HG02970 (cell line): ENCODE measurements around the gene BLTP3B.

Experiments used
- ATAC-seq: cut with Tn5 transposase; IDR thresholded peaks from one replicate; pipeline ENCODE4 v1.9.1; 2021; ENCODE audit warnings: mild to moderate bottlenecking, moderate library complexity, moderate number of reproducible peaks; ENCODE audit not compliant: unreplicated experiment, low FRiP score

BLTP3B gene

DNA sequence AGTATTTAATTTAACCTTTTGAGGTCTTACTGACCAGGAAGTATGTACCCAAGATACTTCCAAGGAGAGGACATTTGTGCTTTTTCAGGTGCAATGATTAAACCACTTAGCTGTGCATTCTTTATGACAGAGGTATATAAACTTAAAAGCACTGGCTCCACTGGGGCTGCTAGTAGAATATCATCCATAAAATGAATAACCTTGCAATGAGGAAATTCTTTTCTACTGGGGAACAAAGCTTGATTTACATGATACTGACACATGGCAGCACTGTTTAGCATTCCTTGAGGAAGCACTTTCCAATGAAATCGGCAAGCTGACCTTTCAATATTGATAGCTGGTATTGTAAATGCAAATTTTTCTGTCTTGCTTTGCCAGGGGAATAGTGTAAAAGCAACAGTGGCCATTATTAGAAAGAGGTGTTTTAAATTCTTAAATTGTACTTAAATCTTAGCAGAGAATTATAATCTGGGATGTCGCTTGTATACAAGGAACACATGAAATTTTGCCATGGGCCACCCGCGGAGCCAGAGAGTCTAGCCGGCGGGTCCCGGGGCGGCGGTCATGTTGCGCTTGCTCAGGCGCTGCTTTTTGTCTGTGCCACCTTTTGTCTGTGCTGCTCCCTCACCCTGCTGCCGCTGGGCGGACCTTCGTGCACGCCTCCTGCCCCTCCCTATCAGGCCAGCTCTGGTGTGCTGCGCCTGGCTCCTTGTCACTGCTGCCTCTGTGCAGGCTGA lies 20.9 kb upstream of the BLTP3B start:
- peak; percentile 98 for ATAC-seq

DNA sequence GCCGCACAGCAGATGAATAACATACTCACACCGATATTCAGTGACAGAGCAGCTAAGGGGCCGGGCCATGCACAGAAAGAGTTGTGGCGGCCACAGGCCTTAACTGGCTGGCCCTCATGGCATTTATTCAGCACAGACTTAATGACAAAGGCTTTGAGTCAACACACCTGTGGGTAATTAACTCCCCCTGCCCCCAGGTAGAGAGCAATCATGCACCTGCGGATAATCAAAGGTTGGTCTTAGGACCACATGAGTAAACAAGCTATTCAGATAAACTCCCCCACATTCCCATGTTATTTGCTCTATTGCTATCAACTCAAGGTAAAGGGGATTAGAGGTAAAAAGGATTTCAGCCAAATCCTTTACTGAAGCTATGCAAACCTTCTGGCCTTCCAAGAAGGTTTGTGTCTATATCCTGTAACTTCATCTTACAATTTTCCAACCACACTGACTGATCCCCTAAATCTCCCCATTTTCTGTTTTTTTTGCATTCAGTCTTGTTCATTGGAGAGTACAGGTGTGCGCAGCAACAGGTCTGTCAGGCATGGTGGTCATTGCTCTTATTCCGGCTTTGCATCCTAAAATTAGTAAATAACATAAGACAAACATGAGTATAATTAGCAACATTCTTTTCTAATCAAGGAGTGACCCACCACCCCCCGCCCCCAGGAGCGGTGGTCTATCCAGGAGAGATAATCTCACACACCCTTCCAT lies 16.9 kb upstream of the BLTP3B start:
- no peak for ATAC-seq

DNA sequence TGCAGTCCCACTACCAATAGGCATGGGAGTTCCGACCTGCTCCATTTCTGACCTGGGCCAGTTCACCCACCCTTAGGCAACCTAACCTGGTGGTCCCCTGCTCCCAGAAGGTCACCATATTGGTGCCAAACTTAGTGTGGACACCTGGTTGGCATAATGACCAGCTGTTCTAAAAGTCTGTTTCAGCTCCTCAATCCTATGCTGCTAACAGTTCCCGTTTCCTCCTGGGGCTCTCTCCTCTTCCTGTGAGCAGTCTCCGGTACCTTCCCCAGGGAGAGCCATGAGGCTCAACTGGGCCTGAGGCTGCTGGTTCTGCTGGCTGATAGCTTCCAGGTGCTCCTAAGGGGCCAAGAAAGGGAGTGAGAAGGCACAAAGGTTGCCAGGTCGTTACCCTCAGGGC lies 15.9 kb upstream of the BLTP3B start:
- no peak for ATAC-seq

DNA sequence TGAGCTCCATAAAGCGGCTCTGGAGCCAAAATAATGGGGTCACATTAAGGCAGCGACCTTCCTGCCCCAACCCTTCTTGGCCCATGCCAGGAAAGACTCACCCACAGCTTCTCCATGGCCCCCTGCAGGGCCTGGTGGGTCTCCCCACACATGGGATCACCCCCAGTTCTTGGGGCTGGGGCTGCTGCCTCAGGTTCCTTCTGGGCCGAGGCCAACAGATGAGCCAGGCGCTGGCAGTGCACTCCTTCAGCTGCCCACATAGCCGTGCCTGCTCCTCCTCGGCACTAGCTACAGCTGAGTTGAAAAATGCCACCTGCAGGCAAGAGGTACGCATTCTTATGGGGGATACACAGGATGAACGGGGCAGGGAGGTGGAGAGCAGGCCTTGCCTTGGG lies 14.8 kb upstream of the BLTP3B start:
- ATAC-seq, result no peak

DNA sequence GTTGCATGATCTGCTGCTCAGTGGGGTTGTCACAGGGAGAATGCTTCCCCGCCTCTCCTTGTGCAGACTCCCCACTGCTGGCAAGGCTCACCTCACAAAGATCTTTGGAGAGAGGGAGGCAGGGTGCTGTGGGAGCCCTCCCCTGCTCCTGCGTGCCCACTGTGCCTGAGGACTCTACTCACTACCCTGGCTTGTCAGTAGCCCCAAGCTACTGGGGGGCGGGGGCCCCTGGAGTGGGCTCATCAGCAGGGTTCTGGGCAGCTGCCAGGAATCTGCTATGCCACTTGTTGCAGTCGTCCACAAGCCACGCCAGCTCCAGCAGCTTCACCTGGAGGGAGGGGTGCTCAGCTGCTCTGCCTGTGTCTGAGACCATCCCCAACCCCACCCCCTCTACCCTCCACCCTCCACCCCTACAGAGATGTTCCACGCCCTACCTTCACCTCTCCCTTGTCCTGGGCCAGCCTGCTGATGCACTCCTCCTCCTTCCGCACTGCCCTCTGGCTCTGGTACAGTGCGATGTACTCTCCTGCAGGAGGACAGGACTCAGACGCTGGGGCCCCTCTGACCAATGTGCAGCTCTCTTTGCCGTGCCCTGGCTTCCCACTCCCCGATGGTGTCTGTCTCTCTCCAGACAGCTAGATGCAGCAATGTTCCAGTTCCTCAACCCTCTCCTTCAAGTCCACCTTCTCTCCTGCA lies 14.2 kb upstream of the BLTP3B start:
- ATAC-seq, result no peak

DNA sequence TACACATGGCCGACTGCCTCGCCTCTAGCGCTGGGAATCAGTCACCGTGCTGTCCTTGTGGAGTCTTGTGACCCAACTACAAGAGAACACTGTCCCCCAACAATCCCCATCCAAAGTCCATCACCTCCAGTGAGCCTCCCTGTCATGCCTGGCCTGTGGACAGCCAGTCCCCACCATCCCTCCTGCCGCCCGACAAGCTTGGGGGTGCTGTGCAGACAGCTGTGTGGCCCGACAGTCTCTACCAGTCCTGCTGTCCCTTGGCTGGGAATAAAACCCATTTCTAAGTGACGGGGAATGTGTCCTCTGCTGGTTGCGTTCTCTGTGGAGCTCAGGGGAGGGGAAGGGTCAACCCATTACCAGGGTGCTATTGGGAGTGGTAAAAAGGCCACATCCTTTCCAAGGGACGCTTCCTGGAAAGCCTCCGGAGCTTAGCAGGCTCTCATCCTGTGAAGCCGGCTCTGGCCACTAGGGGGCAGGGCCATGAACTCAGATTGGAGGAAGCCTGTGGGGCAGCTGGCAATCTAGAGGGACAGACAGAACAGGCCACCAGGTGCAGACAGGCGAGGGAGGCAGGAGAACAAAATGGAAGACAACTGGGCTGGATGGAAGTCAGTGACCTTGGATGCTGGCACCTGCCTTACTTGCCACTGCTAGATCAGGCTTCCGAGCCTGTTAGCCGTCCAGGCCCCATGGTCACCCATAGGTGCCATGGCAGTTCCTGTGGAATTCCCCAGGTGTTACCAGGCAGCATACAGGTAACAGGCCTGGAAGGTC lies 12.0 kb upstream of the BLTP3B start:
- no peak for ATAC-seq

DNA sequence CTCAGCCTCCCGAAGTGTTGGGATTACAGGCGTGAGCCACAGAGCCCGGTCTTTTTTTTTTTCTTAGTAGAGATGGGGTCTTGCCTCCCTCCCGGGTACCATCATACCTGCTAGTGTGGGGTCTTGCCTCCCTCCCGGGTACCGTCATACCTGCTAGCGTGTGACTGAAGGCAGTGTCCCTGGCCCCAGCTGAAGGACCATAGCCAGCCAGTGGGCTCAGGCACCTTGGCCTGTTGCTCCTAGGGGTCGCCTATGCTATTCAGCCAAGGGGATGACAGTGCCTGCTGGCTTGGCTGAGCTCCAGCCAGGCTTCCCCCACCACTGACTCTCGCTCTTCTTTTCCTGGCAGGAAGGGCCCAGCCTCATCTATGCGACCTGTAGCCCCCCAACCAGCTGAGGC lies 10.5 kb upstream of the BLTP3B start:
- no peak for ATAC-seq

DNA sequence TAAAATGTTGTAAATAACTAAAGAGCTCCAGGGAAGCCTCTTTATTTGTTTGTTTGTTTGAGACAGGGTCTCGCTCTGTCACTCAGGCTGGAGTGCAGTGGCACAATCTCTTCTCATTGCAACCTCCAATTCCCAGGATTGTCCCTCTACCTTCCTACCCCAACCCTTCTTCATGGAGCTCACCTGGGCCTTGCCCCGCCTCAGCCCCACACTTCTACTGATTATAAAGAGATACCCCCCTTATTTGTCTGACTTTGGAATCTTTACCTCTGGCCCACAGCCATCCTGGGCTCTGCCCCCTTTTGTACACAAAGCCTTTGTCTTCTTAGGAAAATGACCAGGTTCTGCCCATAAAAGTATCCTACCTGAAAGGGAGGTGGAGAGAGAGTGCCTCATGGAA lies 9.1 kb upstream of the BLTP3B start:
- no peak for ATAC-seq

DNA sequence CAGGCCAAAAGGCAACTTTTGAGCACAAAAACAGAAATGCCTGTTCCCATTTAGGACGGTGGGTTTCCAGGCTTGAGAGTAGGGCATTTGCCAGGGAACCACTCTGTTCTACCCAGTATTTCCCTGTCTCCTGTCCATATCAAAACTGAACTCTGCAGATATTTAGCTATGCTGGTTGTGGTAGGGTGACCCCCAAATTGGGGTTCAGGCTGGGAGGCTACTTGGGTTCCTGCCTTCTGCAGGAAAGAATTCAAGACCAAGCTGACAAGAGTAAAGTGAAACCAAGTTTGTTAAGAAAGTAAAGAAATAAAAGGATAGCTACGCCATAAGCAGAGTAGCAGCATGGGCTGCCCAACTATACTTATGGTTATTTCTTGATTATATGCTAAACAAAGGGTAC lies 3.6 kb upstream of the BLTP3B start:
- ATAC-seq, result no peak

DNA sequence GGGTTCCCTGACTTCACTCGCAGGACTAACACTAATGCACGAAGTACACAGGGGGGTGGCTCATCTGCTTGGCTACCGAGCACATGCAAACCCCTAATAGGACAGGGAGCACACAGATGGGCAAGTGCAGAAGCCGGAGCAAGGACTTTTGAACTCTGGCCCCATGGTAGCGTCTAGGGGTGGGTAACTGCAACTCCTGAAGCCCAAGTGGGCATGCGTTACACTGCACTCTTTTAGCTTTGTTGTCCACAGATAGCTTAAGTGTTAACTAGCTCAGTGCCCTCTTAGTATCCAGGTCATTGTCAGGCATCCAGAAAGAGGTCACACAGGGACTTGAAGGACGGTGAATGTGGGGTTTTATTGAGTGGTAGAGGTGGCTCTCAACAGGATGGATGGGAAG lies 3.0 kb upstream of the BLTP3B start:
- no peak for ATAC-seq

DNA sequence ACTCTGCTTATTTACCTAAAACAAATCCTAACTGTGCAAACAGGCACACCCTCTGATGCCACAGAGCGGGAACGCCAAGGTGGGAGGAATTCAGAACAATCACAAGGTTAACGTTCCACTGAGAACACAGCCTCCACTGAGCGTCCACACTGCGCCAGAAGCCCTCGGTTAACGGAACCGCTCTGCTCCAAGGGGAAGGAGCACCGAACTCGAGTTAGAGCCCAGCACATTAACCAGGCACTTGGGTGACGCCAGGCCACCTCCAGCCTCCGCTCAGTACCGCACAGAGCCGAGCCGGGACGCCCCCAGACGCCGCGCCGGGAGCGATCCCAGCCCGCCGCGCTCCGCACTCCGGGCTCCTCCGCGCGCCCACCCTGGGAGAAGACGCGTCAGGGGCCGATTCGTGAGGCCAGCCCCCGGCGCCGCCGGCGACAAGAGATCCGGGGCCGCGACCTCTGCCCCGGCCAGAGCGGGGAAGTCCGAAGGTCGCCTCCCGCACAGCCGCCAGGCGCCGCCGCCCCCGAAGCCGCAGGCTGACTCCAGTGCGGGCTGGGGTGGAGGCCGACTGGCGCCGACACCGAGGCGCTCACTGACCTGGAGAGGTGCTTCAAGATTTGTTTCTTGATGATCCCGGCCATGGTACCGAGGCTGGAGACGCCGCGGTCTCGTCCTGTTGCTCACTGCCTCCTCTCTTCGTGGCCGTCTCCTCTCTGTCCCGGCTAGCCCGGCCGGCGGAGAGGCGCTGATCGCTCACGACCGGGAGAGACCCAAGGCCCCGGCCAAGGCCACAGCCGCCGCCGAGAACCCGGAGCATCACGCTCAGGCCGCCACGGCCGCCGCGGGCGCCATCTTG lies 450 bp downstream of the BLTP3B start:
- ATAC-seq, result peak; percentile 49

DNA sequence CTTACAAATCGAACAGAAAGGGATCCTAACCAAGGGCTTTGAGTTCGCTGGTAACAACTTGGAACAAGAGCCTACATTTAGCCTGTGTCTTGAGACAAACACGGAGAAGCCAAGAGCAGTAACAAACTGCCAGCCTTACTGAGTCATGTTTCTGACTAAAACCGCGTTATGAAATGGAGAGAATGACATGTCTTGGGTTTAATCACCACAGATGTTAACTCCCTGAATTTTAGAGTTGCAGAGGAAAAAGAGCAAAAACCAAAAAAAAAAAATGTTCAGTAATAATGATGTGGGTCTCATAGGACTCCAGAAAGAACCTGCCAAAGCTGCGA lies 1.0 kb downstream of the BLTP3B start:
- peak; percentile 30 for ATAC-seq

DNA sequence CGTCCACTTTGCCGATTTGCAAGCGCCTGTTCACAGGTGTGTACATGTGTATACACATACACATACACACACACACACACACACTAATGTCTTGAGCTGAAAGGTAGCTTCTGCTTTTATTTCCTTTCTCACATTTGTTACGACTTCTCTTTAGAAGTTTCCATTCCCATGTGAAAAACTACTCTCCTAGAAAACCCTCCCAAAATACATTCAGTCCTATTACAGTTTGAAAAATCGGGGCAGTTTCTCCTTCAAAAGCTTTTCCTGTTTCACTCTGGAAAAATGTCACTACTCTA lies 3.9 kb downstream of the BLTP3B start:
- no peak for ATAC-seq

DNA sequence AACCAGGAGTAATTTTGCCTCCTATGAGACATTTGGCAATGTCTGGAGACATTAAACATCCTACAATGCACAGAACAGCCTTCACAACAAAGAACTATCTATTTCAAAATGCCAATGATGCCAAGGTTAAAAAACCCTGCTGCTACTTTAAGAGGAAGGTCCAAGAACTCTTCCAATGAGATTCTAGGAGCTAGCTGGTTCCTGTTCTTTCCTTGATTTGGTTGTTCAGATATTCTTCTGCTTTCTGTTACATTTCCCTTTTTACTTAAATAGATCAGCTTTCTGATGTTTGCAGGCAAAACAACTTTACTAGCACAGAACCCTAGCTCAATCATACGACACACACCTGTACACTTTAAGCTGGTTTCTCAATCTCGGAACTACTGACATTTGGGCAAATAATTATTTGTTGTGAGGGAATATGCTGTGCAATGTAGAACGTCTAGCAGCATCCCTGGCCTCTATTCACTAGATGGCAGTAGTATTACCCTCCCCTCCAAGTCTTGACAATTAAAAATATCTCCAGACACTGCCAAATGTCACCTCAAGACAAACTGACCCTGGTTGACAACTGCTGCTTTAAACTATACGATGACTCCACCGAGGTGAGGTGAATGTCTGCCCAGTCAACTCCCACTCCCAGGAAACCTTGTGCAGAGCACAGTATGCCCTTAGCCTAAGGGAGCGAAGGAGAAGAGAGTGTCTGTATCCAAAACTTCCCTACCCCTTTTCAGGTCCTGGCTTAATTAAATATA lies 4.4 kb downstream of the BLTP3B start:
- no peak for ATAC-seq

DNA sequence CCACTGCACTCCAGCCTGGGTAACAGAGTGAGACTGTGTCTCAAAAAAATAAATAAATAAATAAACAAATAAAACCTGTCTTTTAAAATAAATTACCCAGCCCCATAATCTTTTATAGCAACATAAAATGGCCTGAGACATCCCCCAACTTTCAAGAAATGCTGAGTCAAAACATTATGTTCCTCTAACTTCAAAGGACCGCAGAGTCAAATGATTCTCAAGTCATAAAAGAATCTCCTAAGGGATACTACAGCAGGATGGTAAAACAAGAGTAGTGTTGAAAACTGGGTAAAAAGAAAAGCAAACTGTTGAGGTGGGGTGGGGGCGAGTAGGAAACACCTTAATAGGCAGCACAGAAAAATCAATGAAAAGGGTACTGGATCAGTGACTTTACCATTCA lies 9.5 kb downstream of the BLTP3B start:
- no peak for ATAC-seq

DNA sequence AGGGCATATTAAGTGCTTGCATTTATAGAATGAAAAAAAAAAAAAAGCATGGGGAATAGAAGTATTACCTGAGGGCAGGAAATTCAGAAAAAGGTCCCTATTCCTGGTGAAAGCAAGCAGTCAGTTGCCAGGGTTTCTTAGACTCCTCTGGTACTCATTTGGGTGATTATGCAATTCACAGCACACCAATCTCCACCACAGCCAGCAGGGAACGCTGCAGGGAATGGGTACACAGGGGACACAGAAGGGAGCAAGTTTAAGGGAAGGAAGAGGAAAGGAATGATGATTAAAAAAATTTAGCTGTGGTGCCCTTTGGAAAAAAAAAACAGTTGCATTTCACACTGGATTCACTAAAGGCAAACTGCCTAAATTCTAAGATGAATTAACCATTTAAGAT lies 14.2 kb downstream of the BLTP3B start:
- ATAC-seq, result no peak

DNA sequence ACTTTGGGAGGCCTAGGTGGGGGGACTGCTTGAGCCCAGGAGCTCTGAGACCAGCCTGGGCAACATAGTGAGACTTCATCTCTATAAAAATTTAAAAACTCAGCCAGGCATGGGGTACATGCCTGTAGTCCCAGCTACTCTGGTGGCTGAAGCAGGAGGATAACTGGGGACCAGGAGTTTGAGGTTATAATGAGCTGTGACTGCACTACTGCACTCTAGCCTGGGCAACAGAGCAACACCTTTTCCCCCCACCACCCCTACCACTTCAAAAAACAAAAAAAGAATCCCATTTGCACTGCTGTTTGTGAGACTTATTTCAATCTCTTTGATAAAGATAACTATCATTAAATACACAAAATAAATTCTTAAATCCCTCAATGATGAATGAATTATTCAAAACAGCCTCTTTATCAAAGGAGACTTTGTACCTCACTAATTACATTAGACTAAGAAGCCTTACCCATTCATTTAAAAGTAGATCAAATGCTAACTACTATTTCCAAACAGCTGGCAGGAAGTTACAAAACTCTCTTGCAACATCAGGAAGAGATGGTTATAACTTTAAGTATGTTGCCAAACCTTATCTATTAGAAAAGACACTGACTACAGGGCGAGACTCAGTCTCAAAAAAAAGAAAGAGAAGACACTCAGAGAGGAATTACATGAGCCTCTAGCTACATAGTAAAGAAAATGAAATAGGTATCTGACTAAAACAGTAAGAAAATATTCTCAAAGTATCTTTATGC lies 14.7 kb downstream of the BLTP3B start:
- ATAC-seq, result no peak

DNA sequence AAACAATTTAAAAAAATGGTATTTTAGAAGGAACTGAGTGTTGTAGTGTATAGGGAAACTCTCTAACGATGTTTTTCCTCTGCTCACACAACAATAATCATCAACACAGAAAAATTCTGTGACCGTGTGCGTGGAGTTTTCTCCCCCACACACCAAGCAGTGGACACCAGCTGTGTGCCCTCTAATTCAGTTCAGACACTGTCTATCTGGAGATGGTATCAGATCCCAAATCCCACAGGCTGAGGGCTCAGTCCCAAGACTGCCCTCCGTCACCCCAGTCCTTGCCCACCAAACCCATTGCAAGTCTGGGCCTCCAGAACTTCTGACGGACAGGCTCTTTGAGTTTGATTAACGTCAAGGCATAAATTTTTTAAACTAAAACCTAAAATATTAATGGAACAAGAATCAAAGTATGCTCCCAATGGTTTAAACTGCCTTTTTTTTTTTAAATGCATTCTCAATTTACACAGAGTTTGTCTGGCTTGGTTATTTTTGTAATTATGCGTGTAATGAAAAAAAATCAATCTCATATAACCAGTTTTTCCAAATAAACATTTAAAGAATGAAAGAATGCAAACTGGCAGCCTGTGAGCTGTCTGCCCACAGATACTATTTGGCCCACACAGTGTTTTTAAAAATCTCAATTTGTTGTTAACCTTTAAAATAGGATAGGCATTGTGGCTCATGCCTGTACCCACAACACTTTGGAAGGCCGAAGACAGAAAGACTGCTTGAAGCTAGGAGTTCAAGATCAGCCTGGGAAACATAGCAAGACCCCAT lies 19.2 kb downstream of the BLTP3B start:
- no peak for ATAC-seq
